Ovary (tissue), 9 donors: Measurements from ENCODE around the gene C2CD3. TPM values are rescaled to one million over a fixed set of nuclear protein-coding genes. Genes with fewer than 3 reads are reported as not detected.

ENCODE experiments used
- DNase-seq, 5 donors: peaks; one replicate each; pipeline ENCODE4 v3.0.0-alpha.2; 2019 to 2020
- H3K27ac ChIP-seq, 2 donors: fragments of 200-600 bp; one replicate each; pipeline versions ENCODE4 v1.5.1 to v1.8.0; 2019 to 2022
- H3K27me3 ChIP-seq: fragments of 200-600 bp; one replicate; pipeline ENCODE4 v1.8.0; 2022
- H3K36me3 ChIP-seq: fragments of 200-600 bp; sonication (generic); one replicate; pipeline ENCODE4 v1.5.1; 2019
- H3K4me1 ChIP-seq: one replicate; pipeline ENCODE4 v1.8.1; 2013; ENCODE audit warnings: mild to moderate bottlenecking, moderate library complexity; ENCODE audit not compliant: insufficient read depth
- H3K4me3 ChIP-seq: fragments of 200-600 bp; sonication (generic); one replicate; pipeline ENCODE4 v1.5.1; 2017
- H3K9me3 ChIP-seq, 2 donors: fragments of 200-600 bp in 1 of 2; sonication (generic) in 1 of 2; one replicate each; pipeline versions ENCODE4 v1.5.1 to v1.8.1; 2013 to 2019; ENCODE audit warnings: mild to moderate bottlenecking in 1 of 2, moderate library complexity in 1 of 2
- CTCF ChIP-seq, 3 donors: fragments of 450-650 bp in 2 of 3; fragments of 200-600 bp in 1 of 3; IDR thresholded peaks; one replicate each; pipeline versions ENCODE4 v1.5.1 to v1.8.0; 2016 to 2022; ENCODE audit warnings: antibody characterized with exemption in 3 of 3, mild to moderate bottlenecking in 1 of 3
- EP300 ChIP-seq: sonication (generic); formaldehyde crosslinking; IDR thresholded peaks from one replicate; pipeline ENCODE4 v1.6.1; 2017; ENCODE audit warnings: antibody characterized with exemption
- POLR2A ChIP-seq: fragments of 450-650 bp; IDR thresholded peaks from one replicate; pipeline ENCODE4 v1.6.1; 2017; ENCODE audit warnings: antibody characterized with exemption, mild to moderate bottlenecking, moderate library complexity
- WGBS, 3 donors: extraction: QIAGEN DNeasy Blood & Tissue Kit in 1 of 3; methylation state at CpG; one replicate each; pipeline versions ENCODE4 v1.1.5 to v1.1.7; 2013 to 2017; 5-methylcytosine and 5-hydroxymethylcytosine counted together
- intact Hi-C, 4 donors: fragments of 100-400 bp; cut with DNase I; formaldehyde crosslinking; loops; one replicate each; pipeline versions ENCODE4 v1.11.0 to v1.15.1; 2022 to 2023
- polyA plus RNA-seq, 2 donors: library from polyadenylated mRNA; stranded (reverse); fragments of 200-250 nt in 1 of 2; fragments of 350-450 nt in 1 of 2; fragmentation: Illumina TruSeq in 1 of 2; extraction: RNeasy Lipid Tissue Mini Kit (QIAGEN cat#74804) in 1 of 2; gene quantifications; one replicate each; pipeline ENCODE4 v1.2.3, GENCODE V29; 2013 to 2014
- total RNA-seq, 7 donors: library from RNA; depleted of rRNA in 2 of 7; stranded (reverse); fragments of >200 nt in 2 of 7; fragmentation: NEBNext Ultra II Directional in 3 of 7; extraction: Animal tissue kit (Norgen Biotek cat#: 25700) in 3 of 7; gene quantifications; one replicate each; pipeline versions ENCODE4 v1.1.0 to v1.2.4, GENCODE V29; 2016 to 2023
- donor health status: DM: no; HTN: no; CAD: no; lungs with moderate emphysema.
- donor health status: DM: no; HTN: no; CAD: no.
- donor health status: Bipolar disorder and iron deficiency.
- donor health status: DM: yes; HTN: yes; CAD: no.
- donor health status: DM: no; HTN: no; CAD: no.
- donor health status: DM: yes; HTN: yes; CAD: no.

The C2CD3 gene
- total and polyA plus RNA-seq, 9 donors, result 9.3 to 33.5 (median 17.5) TPM

GRCh38 chr11:74030723-74031676 lies 139.8 kb downstream of the C2CD3 start:
- DNase-seq, result no peak
- Histone ChIP-seq H3K36me3 (no peaks in the 10 kb centered on the region), H3K9me3 (no peaks in the 10 kb centered on the region), H3K4me3 (no peak overlapping the region), H3K27me3 (no peaks in the 10 kb centered on the region), H3K4me1 (no peaks in the 10 kb centered on the region), H3K27ac (no peak overlapping the region)
- intact Hi-C loops, result no loop called here
- 84 to 89% (median 87%) methylated on average over 9 of the region's 9 CpGs for WGBS, 3 donors
- TF ChIP-seq POLR2A, result no peak
- no peak for TF ChIP-seq EP300
- TF ChIP-seq CTCF (IDR thresholded peaks at IDR 0.05), result no peak

- Histone ChIP-seq H3K27ac (no peak overlapping the region), H3K4me1 (no peaks in the 10 kb centered on the region), H3K4me3 (no peak overlapping the region), H3K27me3 (no peaks in the 10 kb centered on the region), H3K36me3 (no peaks in the 10 kb centered on the region), H3K9me3 (no peaks in the 10 kb centered on the region)
- 88 to 94% (median 88%) methylated on average over 7 of the region's 7 CpGs for WGBS, 3 donors
- TF ChIP-seq CTCF (IDR thresholded peaks at IDR 0.05) (no peak), POLR2A (no peak), EP300 (no peak)
- no peak for DNase-seq
- intact Hi-C loops, result no loop called here
Measured at GRCh38 chr11:74025467-74026166, 145.2 kb downstream of the C2CD3 start.

- no peak overlapping the region for H3K27ac ChIP-seq
- intact Hi-C loops, result no loop called here
- H3K9me3 ChIP-seq, result no peaks in the 10 kb centered on the region
- WGBS, 3 donors, result 61 to 66% (median 63%) methylated on average over 2 of the region's 2 CpGs
- no peak for TF ChIP-seq POLR2A
- no peak for TF ChIP-seq EP300
- no peak for TF ChIP-seq CTCF (IDR thresholded peaks at IDR 0.05)
- DNase-seq, result peak in 1 of 5 donors; percentile 64
- no peaks in the 10 kb centered on the region for H3K27me3 ChIP-seq
- no peak overlapping the region for H3K4me3 ChIP-seq
- H3K4me1 ChIP-seq, result no peaks in the 10 kb centered on the region
- no peaks in the 10 kb centered on the region for H3K36me3 ChIP-seq
Measured at GRCh38 chr11:74024261-74025029, 146.4 kb downstream of the C2CD3 start.

- intact Hi-C loops, result no loop called here
- TF ChIP-seq POLR2A (no peak), CTCF (IDR thresholded peaks at IDR 0.05) (no peak), EP300 (no peak)
- peaks cover 3% of the 10 kb centered on the region for H3K4me1 ChIP-seq
- H3K36me3 ChIP-seq, result no peaks in the 10 kb centered on the region
- H3K27me3 ChIP-seq, result no peaks in the 10 kb centered on the region
- no peak overlapping the region for H3K27ac ChIP-seq
- H3K9me3 ChIP-seq, result no peaks in the 10 kb centered on the region
- H3K4me3 ChIP-seq, result no peak overlapping the region
- no peak for DNase-seq
Measured at GRCh38 chr11:74023276-74023675, 147.5 kb downstream of the C2CD3 start.
